AG09309 (cell line): ENCODE data around the gene IDH1.

Experiments used
- DNase-seq: peaks from one replicate; pipeline ENCODE4 v3.0.0-alpha.2; 2010; ENCODE audit warnings: low read depth
- H3K4me3 ChIP-seq: 2 replicates; pipeline ENCODE4 v1.5.1; 2011; ENCODE audit warnings: mild to moderate bottlenecking, low read depth, low read length, moderate library complexity; ENCODE audit not compliant: control insufficient read depth
- CTCF ChIP-seq: IDR thresholded peaks from 2 replicates; pipeline ENCODE4 v1.5.1; 2011; ENCODE audit warnings: mild to moderate bottlenecking, low read depth, low read length, inconsistent platforms; ENCODE audit not compliant: insufficient read depth, control insufficient read depth; ENCODE audit errors: missing control alignments

The IDH1 gene

GRCh38 chr2:208250388-208250787 is 4.5 kb downstream of the IDH1 start:
- TF ChIP-seq CTCF: no peak
- no peak for DNase-seq
- H3K4me3 ChIP-seq: no peak overlapping the region

GRCh38 chr2:208249296-208249695 is 5.6 kb downstream of the IDH1 start:
- no peak overlapping the region for H3K4me3 ChIP-seq
- TF ChIP-seq CTCF: no peak
- no peak for DNase-seq

GRCh38 chr2:208248601-208249000 is 6.3 kb downstream of the IDH1 start:
- no peak for DNase-seq
- no peak overlapping the region for H3K4me3 ChIP-seq
- TF ChIP-seq CTCF: no peak

GRCh38 chr2:208245746-208246145 is 9.1 kb downstream of the IDH1 start:
- TF ChIP-seq CTCF: no peak
- no peak for DNase-seq
- no peak overlapping the region for H3K4me3 ChIP-seq

GRCh38 chr2:208244422-208244821 is 10.4 kb downstream of the IDH1 start:
- DNase-seq: no peak

GRCh38 chr2:208240619-208241209 is 14.2 kb downstream of the IDH1 start:
- no peak overlapping the region for H3K4me3 ChIP-seq
- DNase-seq: no peak
- no peak for TF ChIP-seq CTCF

More at GRCh38 chr2:208244422-208244821, 10.4 kb downstream of the IDH1 start:
- H3K4me3 ChIP-seq: no peak overlapping the region
- no peak for TF ChIP-seq CTCF

- TF ChIP-seq CTCF: no peak
- no peak for DNase-seq
- H3K4me3 ChIP-seq: no peak overlapping the region
These were observed 14.9 kb downstream of the IDH1 start for GRCh38 chr2:208239770-208240493.
